Neuronal stem cell (in vitro differentiated cells): ENCODE measurements around the gene ARHGAP23.

ENCODE experiments used
- DNase-seq: peaks from one replicate; pipeline ENCODE4 v3.0.0-alpha.2; 2013; ENCODE audit warnings: low spot score
- H2AFZ ChIP-seq: one replicate; pipeline ENCODE4 v1.6.1; 2013; ENCODE audit warnings: mild to moderate bottlenecking, low read length, inconsistent platforms
- H2AK5ac ChIP-seq: 2 replicates; pipeline ENCODE4 v1.6.1; 2013; ENCODE audit warnings: low read depth, mild to moderate bottlenecking, inconsistent platforms, low read length, moderate library complexity, mixed read lengths
- H2BK120ac ChIP-seq: 2 replicates; pipeline ENCODE4 v1.6.1; 2013; ENCODE audit warnings: low read depth, mild to moderate bottlenecking, inconsistent platforms, low read length, moderate library complexity, mixed read lengths
- H2BK12ac ChIP-seq: one replicate; pipeline ENCODE4 v1.6.1; 2013; ENCODE audit warnings: low read length, inconsistent platforms
- H2BK15ac ChIP-seq: 2 replicates; pipeline ENCODE4 v1.6.1; 2013; ENCODE audit warnings: mild to moderate bottlenecking, low read length, inconsistent platforms, mixed read lengths
- H2BK5ac ChIP-seq: one replicate; pipeline ENCODE4 v1.6.1; 2013; ENCODE audit warnings: inconsistent platforms, mild to moderate bottlenecking, low read length, moderate library complexity
- H3K14ac ChIP-seq: one replicate; pipeline ENCODE4 v1.6.1; 2013; ENCODE audit warnings: low read length, inconsistent platforms
- H3K18ac ChIP-seq: 2 replicates; pipeline ENCODE4 v1.6.1; 2013; ENCODE audit warnings: low read length, inconsistent platforms
- H3K23ac ChIP-seq: 2 replicates; pipeline ENCODE4 v1.6.1; 2013; ENCODE audit warnings: low read depth, mild to moderate bottlenecking, mixed read lengths, low read length, inconsistent platforms; ENCODE audit not compliant: poor library complexity
- H3K27ac ChIP-seq: replicated peaks from 3 replicates; pipeline ENCODE4 v1.5.1; 2013; ENCODE audit warnings: low read length, inconsistent platforms
- H3K27me3 ChIP-seq, 3 experiments: 2 replicates each; pipeline ENCODE4 v1.6.1; 2013; ENCODE audit warnings: low read length in 3 of 3, mild to moderate bottlenecking in 2 of 3, inconsistent platforms in 1 of 3, low read depth in 1 of 3, mixed read lengths in 1 of 3, moderate library complexity in 1 of 3; ENCODE audit not compliant: control insufficient read depth in 3 of 3, insufficient read depth in 3 of 3
- H3K36me3 ChIP-seq, 2 donors: replicated peaks in 1 of 2; 2 replicates each; pipeline ENCODE4 v1.6.1; 2013; ENCODE audit warnings: low read length in 2 of 2; ENCODE audit not compliant: control insufficient read depth in 2 of 2, insufficient read depth in 2 of 2
- H3K4ac ChIP-seq: 2 replicates; pipeline ENCODE4 v1.6.1; 2013; ENCODE audit warnings: inconsistent platforms, mild to moderate bottlenecking, low read length, moderate library complexity
- H3K4me1 ChIP-seq, 2 donors: 1 replicate in 1 of 2; 2 replicates in 1 of 2; pipeline ENCODE4 v1.6.1; 2013; ENCODE audit warnings: low read length in 2 of 2, low read depth in 1 of 2; ENCODE audit not compliant: control insufficient read depth in 2 of 2, insufficient read depth in 1 of 2
- H3K4me2 ChIP-seq: one replicate; pipeline ENCODE4 v1.6.1; 2013; ENCODE audit warnings: mild to moderate bottlenecking, low read length, inconsistent platforms; ENCODE audit not compliant: insufficient read depth, poor library complexity, severe bottlenecking
- H3K4me3 ChIP-seq, 2 donors: 2 replicates each; pipeline ENCODE4 v1.5.1; 2013; ENCODE audit warnings: low read length in 2 of 2, mild to moderate bottlenecking in 2 of 2, inconsistent platforms in 1 of 2, moderate library complexity in 1 of 2
- H3K79me1 ChIP-seq: one replicate; pipeline ENCODE4 v1.6.1; 2013; ENCODE audit warnings: low read depth, mild to moderate bottlenecking, inconsistent platforms, low read length, moderate library complexity
- H3K9ac ChIP-seq: one replicate; pipeline ENCODE4 v1.6.1; 2013; ENCODE audit warnings: mild to moderate bottlenecking, low read depth, low read length, inconsistent platforms; ENCODE audit not compliant: poor library complexity
- H3K9me3 ChIP-seq, 2 donors: replicated peaks in 1 of 2; 2 replicates each; pipeline versions ENCODE3 to v1.6.1; 2013; ENCODE audit warnings: low read length in 2 of 2, mild to moderate bottlenecking in 2 of 2, inconsistent platforms in 1 of 2, low read depth in 1 of 2, mixed read lengths in 1 of 2, moderate library complexity in 1 of 2; ENCODE audit not compliant: control insufficient read depth in 2 of 2, insufficient read depth in 1 of 2
- H4K8ac ChIP-seq: one replicate; pipeline ENCODE4 v1.6.1; 2013; ENCODE audit warnings: low read depth, mild to moderate bottlenecking, inconsistent platforms, low read length, moderate library complexity
- H4K91ac ChIP-seq: one replicate; pipeline ENCODE4 v1.6.1; 2013; ENCODE audit warnings: low read length, low read depth, mild to moderate bottlenecking, inconsistent platforms; ENCODE audit not compliant: poor library complexity
- WGBS, 2 donors: extraction: QIAGEN DNeasy Blood & Tissue Kit; methylation state at CpG; one replicate each; pipeline ENCODE4 v1.1.7; 2013; ENCODE audit warnings: missing lambda C conversion rate in 2 of 2, mixed read lengths in 1 of 2; ENCODE audit not compliant: insufficient read length in 2 of 2, insufficient replicate concordance in 1 of 2; ENCODE audit errors: extremely low coverage in 2 of 2; 5-methylcytosine and 5-hydroxymethylcytosine counted together

Gene ARHGAP23

DNA sequence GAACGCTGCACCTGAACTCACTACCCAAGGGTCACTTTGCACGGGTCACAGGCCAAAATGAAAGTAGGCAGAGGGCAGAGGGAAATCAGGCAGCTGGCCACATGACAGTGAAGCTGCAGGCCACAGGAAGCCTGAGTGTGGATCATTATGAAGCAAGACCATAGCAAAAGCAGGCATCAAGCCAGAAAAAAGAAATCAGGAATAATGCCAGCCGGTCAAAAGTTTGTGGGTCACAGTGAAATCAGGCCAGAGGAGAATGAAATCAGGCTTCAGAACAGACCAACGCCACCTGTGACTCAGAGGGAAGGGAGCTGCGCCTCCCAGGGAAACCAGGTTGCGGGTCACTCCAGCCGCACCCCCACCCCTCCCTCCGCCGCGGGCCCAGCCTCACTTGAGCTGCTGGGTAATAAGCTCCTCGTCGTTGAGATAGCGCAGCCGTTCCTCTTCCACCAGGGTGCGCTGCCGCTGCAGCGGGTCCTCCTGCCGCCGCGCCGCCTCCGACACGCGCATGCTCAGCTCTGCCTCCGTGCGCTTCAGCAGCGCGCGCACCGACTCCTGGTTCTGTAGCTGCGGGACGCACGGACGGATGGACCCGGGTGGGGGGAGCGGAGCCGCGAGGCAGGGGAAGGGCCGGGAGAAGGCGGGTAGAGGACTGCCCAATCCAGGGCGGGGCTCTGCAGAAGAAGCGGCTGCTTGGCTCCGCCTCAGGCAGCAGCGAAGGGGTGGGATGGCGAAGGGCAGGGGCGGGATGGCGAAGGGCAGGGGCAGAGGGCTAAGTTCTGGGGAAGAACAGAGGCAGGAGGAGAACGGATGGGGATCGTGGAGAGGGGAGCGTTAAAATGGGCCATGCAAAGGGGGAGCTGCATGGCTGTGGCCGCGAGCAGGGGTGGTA, 129.8 kb downstream of the ARHGAP23 start:
- peak overlapping the region; percentile 34 for H2AK5ac ChIP-seq
- no peak overlapping the region for H2BK5ac ChIP-seq
- peak overlapping the region; percentile 80 for H3K4me2 ChIP-seq
- peaks cover 6 to 44% (median 24%) of the 10 kb centered on the region in 3 experiments for H3K27me3 ChIP-seq
- peak overlapping the region; percentile 69 for H3K18ac ChIP-seq
- peak overlapping the region; percentile 10 for H2BK120ac ChIP-seq
- H4K91ac ChIP-seq = no peak overlapping the region
- no peak overlapping the region for H3K27ac ChIP-seq
- peak overlapping the region; percentile 91 for H2AFZ ChIP-seq
- peak; percentile 93 for DNase-seq
- H3K4me3 ChIP-seq = peak overlapping the region; percentile 37 to 70
- peak overlapping the region; percentile 85 for H2BK12ac ChIP-seq
- H3K23ac ChIP-seq = peak overlapping the region; percentile 3
- H3K9ac ChIP-seq = peak overlapping the region; percentile 65
- peaks cover 24 to 27% of the 10 kb centered on the region in 2 donors for H3K4me1 ChIP-seq
- no peak overlapping the region for H4K8ac ChIP-seq
- no peak overlapping the region for H3K4ac ChIP-seq
- H3K36me3 ChIP-seq = peaks cover 0 to 9% of the 10 kb centered on the region in 2 donors
- no peaks in the 10 kb centered on the region for H3K79me1 ChIP-seq
- peak overlapping the region; percentile 77 for H3K14ac ChIP-seq
- peak overlapping the region; percentile 37 for H2BK15ac ChIP-seq
- H3K9me3 ChIP-seq = peaks cover 0 to 3% of the 10 kb centered on the region in 2 donors
- WGBS, 2 donors = no CpG with 5 or more reads among the region's 52 CpGs

DNA sequence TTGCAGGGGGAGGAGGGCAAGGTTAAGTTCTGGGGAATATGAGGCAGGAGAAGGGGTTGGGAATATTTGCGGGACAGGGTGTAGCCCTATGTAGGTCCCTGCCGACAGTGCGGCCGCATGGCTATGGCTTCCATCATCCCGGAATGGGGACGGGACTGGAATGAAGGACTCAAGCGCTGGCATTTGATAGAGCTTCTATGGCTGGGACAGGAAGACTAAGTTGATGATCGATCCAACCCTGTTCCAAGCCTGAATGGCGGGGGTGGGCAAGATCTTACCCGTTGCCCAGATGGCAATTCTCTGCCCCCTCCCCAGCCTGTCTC, 130.4 kb downstream of the ARHGAP23 start:
- H4K8ac ChIP-seq = no peak overlapping the region
- peak overlapping the region; percentile 91 for H2AFZ ChIP-seq
- H3K36me3 ChIP-seq = peaks cover 0 to 9% of the 10 kb centered on the region in 2 donors
- H3K79me1 ChIP-seq = no peaks in the 10 kb centered on the region
- H3K27me3 ChIP-seq = peaks cover 6 to 51% (median 29%) of the 10 kb centered on the region in 3 experiments
- H4K91ac ChIP-seq = no peak overlapping the region
- peak overlapping the region; percentile 80 for H3K4me2 ChIP-seq
- no peak overlapping the region for H2BK12ac ChIP-seq
- WGBS, 2 donors = no CpG with 5 or more reads among the region's 10 CpGs
- H2BK5ac ChIP-seq = no peak overlapping the region
- peak overlapping the region; percentile 77 for H3K14ac ChIP-seq
- peak overlapping the region; percentile 55 for H3K18ac ChIP-seq
- peak overlapping the region; percentile 65 for H3K9ac ChIP-seq
- H3K4me1 ChIP-seq = peaks cover 30 to 33% of the 10 kb centered on the region in 2 donors
- no peak for DNase-seq
- no peak overlapping the region for H3K4ac ChIP-seq
- peak overlapping the region; percentile 37 for H2BK15ac ChIP-seq
- H3K23ac ChIP-seq = peak overlapping the region; percentile 3
- peak overlapping the region; percentile 37 to 69 for H3K4me3 ChIP-seq
- H2AK5ac ChIP-seq = no peak overlapping the region
- H3K27ac ChIP-seq = no peak overlapping the region
- peak overlapping the region; percentile 10 for H2BK120ac ChIP-seq
- H3K9me3 ChIP-seq = peaks cover 0 to 3% of the 10 kb centered on the region in 2 donors

DNA sequence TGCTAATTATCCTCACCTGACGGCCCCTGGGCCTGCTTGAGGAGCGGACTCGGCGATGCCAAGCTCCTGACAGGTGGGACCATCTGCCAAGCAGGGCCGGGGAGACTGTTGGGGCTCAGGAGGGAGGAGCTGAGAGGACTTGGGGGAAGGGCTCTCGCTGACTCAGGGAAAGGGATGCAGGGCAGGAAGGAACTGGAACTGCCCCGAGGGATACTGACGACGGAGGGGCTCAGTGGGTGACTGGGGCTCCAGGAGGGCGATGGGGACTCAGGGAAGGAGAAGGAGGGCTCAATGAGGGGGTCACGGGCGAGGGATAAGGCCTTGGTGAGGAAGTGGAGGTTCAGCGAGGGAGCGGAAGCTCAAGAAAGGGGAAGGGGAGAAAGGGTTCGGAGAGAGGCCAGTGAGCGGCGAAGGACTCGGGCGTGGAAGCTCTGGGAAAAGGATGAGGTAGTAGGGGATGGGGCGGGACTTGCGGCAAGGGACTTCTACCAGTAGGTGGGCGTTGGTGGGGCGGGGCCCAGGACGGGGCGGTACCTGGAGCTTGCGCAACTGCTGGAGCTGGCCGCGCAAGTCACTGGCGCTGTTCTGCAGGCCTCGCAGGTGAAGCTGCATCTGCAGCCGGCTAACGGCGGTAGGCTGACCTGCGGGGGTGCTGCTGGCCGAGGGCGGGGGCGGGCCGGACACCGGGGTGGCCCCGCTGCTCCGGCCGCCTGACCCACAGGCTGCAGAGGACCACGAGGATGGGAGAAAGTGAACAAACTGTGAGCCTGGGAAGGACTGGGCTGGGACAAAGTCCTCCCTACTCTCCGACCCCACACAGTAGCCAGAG, 131.0 kb downstream of the ARHGAP23 start:
- Histone ChIP-seq H3K9me3 (peaks cover 0 to 3% of the 10 kb centered on the region in 2 donors), H3K4me1 (peaks cover 36 to 38% of the 10 kb centered on the region in 2 donors), H2BK5ac (no peak overlapping the region), H3K79me1 (no peaks in the 10 kb centered on the region), H3K4ac (no peak overlapping the region), H3K18ac (peak overlapping the region; percentile 55), H3K36me3 (peaks cover 0 to 9% of the 10 kb centered on the region in 2 donors), H3K4me3 (peak overlapping the region; percentile 37 to 60), H2AFZ (peak overlapping the region; percentile 91), H3K14ac (no peak overlapping the region), H3K4me2 (peak overlapping the region; percentile 80), H2AK5ac (no peak overlapping the region), H3K23ac (no peak overlapping the region), H3K27me3 (peaks cover 9 to 56% (median 30%) of the 10 kb centered on the region in 3 experiments), H2BK15ac (peak overlapping the region; percentile 37), H3K27ac (no peak overlapping the region), H4K91ac (no peak overlapping the region), H3K9ac (peak overlapping the region; percentile 39), H4K8ac (no peak overlapping the region), H2BK12ac (no peak overlapping the region), H2BK120ac (no peak overlapping the region)
- WGBS, 2 donors = no CpG with 5 or more reads among the region's 44 CpGs
- peak; percentile 72 for DNase-seq
